Occipital lobe (tissue), 2 donors: ENCODE data around the gene PCDHGA8. TPM values are rescaled to one million over a fixed set of nuclear protein-coding genes. Genes with fewer than 3 reads are reported as not detected.
"Not testable (repeated sequence)": the region's sequence is repeated elsewhere in the genome, so short reads cannot be mapped to it uniquely, and the experiment has no call there.

ENCODE experiments used
- DNase-seq: peaks from one replicate; lab custom pipeline; 2025; lab: John Stamatoyannopoulos, UW
- total RNA-seq: library from RNA; depleted of rRNA; stranded (reverse); fragments of >200 nt; gene quantifications from one replicate; pipeline ENCODE4 v1.2.3, GENCODE V29; 2014

PCDHGA8 gene
- total RNA-seq, 1 donor from 2014 or later: 8.0 TPM

GRCh38 chr5:141431286-141431685 lies 38.9 kb downstream of the PCDHGA8 start:
- no peak for DNase-seq

DNA sequence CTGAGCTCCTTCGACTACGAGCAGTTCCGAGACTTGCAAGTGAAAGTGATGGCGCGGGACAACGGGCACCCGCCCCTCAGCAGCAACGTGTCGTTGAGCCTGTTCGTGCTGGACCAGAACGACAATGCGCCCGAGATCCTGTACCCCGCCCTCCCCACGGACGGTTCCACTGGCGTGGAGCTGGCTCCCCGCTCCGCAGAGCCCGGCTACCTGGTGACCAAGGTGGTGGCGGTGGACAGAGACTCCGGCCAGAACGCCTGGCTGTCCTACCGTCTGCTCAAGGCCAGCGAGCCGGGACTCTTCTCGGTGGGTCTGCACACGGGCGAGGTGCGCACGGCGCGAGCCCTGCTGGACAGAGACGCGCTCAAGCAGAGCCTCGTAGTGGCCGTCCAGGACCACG lies 39.9 kb downstream of the PCDHGA8 start:
- not testable (repeated sequence) for DNase-seq

DNA sequence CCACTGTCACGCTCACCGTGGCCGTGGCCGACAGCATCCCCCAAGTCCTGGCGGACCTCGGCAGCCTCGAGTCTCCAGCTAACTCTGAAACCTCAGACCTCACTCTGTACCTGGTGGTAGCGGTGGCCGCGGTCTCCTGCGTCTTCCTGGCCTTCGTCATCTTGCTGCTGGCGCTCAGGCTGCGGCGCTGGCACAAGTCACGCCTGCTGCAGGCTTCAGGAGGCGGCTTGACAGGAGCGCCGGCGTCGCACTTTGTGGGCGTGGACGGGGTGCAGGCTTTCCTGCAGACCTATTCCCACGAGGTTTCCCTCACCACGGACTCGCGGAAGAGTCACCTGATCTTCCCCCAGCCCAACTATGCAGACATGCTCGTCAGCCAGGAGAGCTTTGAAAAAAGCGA lies 40.3 kb downstream of the PCDHGA8 start:
- DNase-seq: not testable (repeated sequence)

DNA sequence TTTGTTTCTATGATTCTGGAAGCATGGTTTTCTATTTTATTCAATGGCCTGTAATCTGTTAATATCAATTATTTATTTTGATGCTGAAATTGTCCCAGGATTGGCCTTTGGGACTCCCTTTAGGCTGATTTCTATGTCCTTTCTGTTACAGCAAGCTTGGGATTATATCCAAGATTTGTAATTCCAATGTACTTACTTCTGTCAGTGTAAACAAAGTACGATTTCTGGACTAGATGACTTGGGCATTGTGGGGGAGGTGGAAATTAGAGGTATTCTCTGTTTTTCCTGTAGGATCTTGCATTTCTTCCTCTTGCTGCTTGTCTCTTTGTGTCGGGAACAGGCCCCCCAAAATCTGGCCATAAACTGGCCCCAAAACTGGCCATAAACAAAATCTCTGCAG lies 41.6 kb downstream of the PCDHGA8 start:
- DNase-seq: no peak

- DNase-seq: no peak
Observed at GRCh38 chr5:141437221-141437620, 44.8 kb downstream of the PCDHGA8 start.

- no peak for DNase-seq
Observed at GRCh38 chr5:141439411-141440141, 47.1 kb downstream of the PCDHGA8 start.

DNA sequence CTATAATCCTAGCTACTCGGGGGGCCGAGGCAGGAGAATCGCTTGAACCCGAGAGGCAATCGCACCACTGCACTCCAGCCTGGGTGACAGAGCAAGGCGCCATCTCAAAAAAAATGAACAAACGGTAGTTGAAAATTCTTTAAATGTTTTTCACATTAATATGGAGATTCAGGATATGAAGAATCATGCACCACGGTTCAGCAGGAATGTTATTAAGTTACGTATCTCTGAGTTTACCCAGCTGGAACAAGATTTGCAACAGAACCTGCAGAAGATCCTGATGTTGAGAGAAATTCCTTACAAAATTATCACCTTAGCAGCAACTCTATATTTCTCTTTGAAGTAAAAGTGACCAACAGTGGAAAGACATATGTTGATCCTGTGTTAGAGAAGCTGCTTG lies 47.9 kb downstream of the PCDHGA8 start:
- no peak for DNase-seq

DNA sequence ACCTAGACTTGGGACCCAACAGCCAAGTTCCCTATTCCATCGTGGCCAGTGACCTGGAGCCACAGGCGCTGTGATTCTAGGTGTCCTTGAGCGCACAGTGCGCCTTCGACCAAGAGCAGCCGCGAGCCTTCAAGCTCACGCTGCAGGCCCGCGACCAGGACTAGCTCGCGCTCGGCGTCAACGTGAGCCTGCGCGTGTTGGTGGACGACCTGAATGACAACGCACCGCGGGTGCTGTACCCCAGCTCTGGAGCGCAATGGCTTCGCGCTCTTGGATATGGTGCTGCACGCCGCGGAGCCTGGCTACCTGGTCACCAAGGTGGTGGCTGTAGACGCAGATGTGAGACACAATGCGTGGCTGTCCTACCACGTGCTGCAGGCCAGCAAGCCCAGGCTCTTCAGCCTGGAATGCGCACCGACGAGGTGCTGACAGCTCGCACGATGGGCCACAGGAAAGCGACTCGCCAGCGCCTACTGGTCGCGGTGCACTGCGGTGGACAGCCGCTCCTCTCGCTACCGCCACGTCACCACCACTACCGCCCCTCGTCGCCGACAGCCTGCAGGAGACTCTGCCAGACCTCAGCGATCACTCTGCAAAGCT lies 49.2 kb downstream of the PCDHGA8 start:
- DNase-seq: no peak

Other genes with a start within 250 kb of the PCDHGA8 start
- 3.1 TPM for gene PCDHB6, start 242.6 kb upstream of the PCDHGA8 start, total RNA-seq
- gene PCDHB7, start 220.0 kb upstream of the PCDHGA8 start, total RNA-seq: 13.4 TPM
- 8.6 TPM for gene PCDHB8, start 214.8 kb upstream of the PCDHGA8 start, total RNA-seq
- gene PCDHB16, start 210.2 kb upstream of the PCDHGA8 start, total RNA-seq: 4.5 TPM
- gene PCDHB9, start 205.5 kb upstream of the PCDHGA8 start, total RNA-seq: 6.1 TPM
- gene PCDHB10, start 200.3 kb upstream of the PCDHGA8 start, total RNA-seq: 13.1 TPM
- 10.5 TPM for gene PCDHB11, start 193.0 kb upstream of the PCDHGA8 start, total RNA-seq
- gene PCDHB12, start 183.9 kb upstream of the PCDHGA8 start, total RNA-seq: 14.8 TPM
- 9.2 TPM for gene PCDHB13, start 178.7 kb upstream of the PCDHGA8 start, total RNA-seq
- 13.4 TPM for gene PCDHB14, start 169.3 kb upstream of the PCDHGA8 start, total RNA-seq
- 22.1 TPM for gene PCDHB15, start 147.2 kb upstream of the PCDHGA8 start, total RNA-seq
- gene SLC25A2, start 88.6 kb upstream of the PCDHGA8 start, total RNA-seq: not detected
- gene TAF7, start 71.8 kb upstream of the PCDHGA8 start, total RNA-seq: 127 TPM
- gene PCDHGA1, start 62.1 kb upstream of the PCDHGA8 start, total RNA-seq: 4.8 TPM
- gene PCDHGA2, start 53.9 kb upstream of the PCDHGA8 start, total RNA-seq: 6.9 TPM
- gene PCDHGA3, start 48.8 kb upstream of the PCDHGA8 start, total RNA-seq: 4.7 TPM
- 7.8 TPM for gene PCDHGB1, start 42.5 kb upstream of the PCDHGA8 start, total RNA-seq
- 8.4 TPM for gene PCDHGA4, start 37.6 kb upstream of the PCDHGA8 start, total RNA-seq
- gene PCDHGB2, start 32.6 kb upstream of the PCDHGA8 start, total RNA-seq: 8.3 TPM
- gene PCDHGA5, start 28.5 kb upstream of the PCDHGA8 start, total RNA-seq: 6.6 TPM
- gene PCDHGB3, start 22.4 kb upstream of the PCDHGA8 start, total RNA-seq: 12.3 TPM
- 12.3 TPM for gene PCDHGA6, start 18.7 kb upstream of the PCDHGA8 start, total RNA-seq
- gene PCDHGA7, start 9.9 kb upstream of the PCDHGA8 start, total RNA-seq: 8.4 TPM
- 12.9 TPM for gene PCDHGB4, start 4.9 kb upstream of the PCDHGA8 start, total RNA-seq
- 18.1 TPM for gene PCDHGB5, start 5.3 kb downstream of the PCDHGA8 start, total RNA-seq
- gene PCDHGA9, start 10.1 kb downstream of the PCDHGA8 start, total RNA-seq: 11.9 TPM
- 12.8 TPM for gene PCDHGB6, start 15.4 kb downstream of the PCDHGA8 start, total RNA-seq
- 12.0 TPM for gene PCDHGA10, start 20.4 kb downstream of the PCDHGA8 start, total RNA-seq
- gene PCDHGB7, start 25.0 kb downstream of the PCDHGA8 start, total RNA-seq: 15.6 TPM
- 16.4 TPM for gene PCDHGA11, start 28.4 kb downstream of the PCDHGA8 start, total RNA-seq
- gene PCDHGA12, start 37.9 kb downstream of the PCDHGA8 start, total RNA-seq: 6.9 TPM
- gene PCDHGC3, start 83.3 kb downstream of the PCDHGA8 start, total RNA-seq: 35.6 TPM
- 91.2 TPM for gene PCDHGC4, start 92.4 kb downstream of the PCDHGA8 start, total RNA-seq
- gene PCDHGC5, start 96.4 kb downstream of the PCDHGA8 start, total RNA-seq: 6.2 TPM
- 18.4 TPM for gene DIAPH1, start 226.4 kb downstream of the PCDHGA8 start, total RNA-seq
- 46.5 TPM for gene HDAC3, start 244.2 kb downstream of the PCDHGA8 start, total RNA-seq
- 8.4 TPM for gene RELL2, start 244.4 kb downstream of the PCDHGA8 start, total RNA-seq